ENCODE results near the gene TRERF1.

TRERF1 gene

DNA sequence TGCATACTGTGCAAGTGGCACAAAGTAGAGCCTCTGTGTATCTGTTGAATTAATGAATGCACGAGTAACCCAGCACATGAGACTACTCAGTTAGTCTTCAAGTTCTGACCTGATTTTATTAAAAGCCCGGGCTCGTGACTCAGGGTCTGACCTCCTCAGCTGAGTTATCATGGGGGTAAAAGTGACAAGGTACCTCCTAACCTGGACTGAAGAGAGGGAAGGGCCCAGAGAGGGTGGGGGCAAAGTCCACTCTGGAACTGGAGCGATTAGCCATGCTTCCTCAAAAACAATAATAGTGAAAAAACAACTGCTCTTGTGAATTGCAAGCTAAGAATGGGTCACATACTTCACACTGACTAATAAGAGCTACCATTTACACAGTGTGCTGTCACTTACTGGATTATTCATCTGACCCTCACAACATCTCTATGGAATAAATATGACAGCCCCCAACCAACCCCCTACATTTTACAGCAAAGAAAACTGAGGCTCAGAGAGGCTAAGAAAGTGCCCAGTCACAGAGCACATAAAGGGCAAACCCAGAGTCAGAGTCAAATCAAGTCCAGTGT, 26.7 kb downstream of the TRERF1 start:
- no peak for DNase-seq (ENCODE audit: low spot score)

DNA sequence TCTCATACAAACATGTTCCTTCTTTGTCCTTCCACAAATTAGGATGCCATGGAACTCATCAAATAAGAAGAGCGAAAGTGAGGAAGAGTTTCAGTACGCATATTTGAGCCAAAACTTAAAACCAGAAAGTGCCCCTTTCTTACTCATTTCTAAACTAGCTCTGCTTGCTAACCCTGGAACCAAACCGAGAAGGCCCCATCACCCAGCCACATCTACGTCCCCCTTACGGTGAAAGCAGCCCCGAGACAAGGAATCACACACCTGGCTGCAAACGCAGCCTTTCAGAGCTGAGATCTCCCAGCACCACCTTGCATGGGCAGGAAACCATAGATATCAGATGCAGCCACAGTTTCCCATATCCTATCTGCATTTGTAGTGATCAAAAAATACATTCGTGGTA, 28.5 kb downstream of the TRERF1 start:
- no peak for DNase-seq (ENCODE audit: low spot score)

DNA sequence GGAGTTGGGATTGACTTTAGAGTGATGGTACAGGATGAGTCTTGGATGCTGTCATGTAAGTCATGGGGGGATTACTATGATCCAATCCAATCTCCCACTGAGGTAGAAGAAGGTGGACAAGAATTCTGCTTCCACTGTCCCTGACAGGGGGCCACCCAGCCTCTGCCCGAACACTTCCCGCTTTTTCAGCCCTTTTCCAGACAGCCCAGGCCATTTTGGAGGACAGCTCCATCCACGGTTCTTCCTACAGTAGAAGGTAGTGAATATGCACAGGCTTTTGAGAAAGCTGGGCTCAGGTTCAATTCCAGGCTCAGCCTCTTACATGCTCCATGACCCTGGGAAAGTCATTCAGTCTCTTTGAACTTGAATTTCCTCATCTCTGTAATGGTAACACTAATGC, 31.0 kb downstream of the TRERF1 start:
- no peak for DNase-seq (ENCODE audit: low spot score)

DNA sequence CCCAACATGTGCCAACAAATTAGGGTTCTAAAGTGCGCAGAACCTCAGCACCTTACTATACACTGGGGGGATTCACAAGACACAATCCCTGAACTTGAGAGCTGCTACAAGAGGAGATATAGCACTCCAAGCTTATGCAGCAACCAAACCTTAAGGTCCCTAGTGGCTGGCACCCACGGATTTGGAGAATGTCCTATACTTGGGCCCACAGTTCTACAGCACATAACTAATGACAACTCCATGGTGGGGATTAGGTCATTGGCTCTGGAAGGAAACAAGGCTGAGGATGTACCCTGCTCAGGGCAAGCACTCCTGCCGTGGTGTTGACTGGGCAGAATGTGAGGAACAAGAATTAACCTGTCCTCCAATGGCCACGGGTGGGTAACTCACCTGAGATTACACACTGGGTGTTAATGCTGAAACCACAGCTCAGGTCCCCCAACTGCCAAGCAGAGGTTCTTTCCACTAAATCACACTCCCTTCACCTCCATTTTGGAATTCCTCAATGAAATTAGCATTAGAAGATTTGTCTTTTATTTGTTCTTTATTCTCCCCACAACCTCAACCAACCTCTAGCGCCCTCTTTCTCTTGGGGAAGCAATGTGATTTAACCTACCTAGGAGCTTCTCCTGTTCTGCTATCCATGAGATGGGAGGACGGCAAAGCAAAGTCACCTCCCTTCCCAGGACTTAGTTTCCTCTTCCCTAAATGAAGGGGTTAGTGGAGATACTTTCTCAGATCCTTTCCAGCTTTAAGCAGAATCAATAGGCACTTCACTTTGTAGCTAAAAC, 32.0 kb downstream of the TRERF1 start:
- no peak for DNase-seq (ENCODE audit: low spot score)

DNA sequence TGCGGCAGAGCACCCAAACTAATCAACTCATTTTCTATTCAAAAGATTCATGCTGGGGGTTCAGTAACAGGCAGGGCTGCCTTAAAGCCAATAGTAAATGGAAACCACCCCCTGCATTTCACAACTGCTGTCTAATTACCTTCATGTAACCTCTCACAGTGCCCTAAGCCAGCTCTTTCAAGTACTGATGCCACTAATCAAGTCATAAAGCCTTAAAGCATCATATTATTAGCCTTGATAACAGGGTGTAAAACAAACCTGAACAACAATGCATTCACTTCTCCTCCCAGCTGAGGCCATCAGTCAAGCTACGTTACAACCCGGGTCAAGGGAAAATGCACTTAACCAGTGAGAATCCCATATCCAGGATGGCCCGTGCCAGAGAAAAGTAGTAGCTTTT, 33.0 kb downstream of the TRERF1 start:
- no peak for DNase-seq (ENCODE audit: low spot score)

DNA sequence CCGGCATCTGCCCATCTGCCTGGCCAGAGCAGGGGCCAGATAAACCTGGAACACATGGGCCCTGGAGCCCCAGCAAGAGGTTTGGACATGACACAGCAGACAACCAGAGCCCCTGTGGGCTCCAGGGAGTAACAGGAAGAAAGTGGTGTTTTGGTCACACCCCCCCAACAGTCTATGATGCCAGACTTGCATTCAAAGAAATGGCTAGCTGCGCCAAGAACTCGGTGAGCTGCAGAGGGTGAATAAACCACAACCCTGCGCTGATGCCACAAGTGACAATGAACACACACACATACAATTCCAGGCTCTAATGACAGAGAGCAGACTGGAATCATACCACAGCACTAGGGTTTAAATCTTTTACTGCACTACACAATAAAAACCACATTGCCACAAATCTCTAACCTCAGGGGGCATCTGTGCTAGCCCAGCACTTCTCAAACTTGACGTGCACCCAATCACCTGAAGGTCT, 34.0 kb downstream of the TRERF1 start:
- no peak for DNase-seq (ENCODE audit: low spot score)

DNA sequence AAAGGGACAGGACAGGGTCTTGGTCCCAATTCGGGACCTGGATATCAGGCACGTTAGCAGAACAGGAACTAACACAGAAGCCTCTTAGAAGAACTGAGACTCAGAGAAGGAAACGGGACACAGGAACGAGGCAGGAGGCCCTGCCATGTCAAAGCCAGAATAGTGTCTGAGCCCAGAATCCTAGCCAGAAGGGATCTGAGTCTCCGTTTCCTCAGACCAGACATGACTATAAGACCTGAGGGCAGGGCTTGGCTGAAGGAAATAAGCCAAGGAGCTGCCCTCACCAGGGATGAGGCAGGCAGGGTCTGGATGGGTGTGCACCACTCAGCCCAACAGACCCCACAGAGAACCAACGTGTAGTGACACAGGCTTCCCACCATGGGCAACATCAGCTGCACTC, 40.3 kb downstream of the TRERF1 start:
- DNase-seq (ENCODE audit: low spot score), result no peak

DNA sequence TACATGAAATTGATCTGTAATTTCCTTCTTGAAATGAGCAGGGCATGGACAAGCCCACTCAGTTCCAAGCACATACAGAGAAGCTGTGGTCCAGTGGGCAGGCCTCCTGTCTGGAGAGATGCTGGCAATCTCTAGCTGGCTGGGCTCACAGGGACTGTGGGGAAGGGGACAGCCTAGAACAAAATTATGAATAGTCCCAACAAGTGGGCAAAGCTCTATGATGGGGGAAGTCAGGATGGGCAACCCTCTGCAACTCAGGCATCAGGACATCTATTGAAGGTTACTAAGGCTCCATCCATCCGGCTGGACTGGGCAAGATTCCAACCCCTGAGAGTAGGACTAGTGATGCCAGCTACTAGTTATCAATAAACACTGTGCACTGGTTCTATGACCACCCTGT, 40.9 kb downstream of the TRERF1 start:
- no peak for DNase-seq (ENCODE audit: low spot score)

DNA sequence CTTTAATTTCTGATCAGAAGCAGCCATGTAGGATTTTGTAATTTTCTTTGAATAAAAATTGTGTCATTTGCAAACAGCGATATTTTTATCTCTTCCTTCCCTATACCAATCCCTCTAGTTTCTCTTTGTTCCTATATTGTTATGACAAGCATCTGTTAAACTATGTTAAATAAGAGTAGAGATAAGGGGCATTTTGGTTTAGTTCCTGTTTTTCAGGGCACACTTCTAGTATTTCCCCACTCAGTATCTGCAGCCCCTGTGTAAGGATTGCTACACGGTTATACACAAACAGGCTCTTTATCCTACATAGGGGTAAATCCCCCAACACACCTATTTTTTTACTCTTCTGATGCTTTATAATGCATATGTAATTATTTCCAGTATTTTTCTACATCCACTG, 42.1 kb downstream of the TRERF1 start:
- no peak for DNase-seq (ENCODE audit: low spot score)

DNA sequence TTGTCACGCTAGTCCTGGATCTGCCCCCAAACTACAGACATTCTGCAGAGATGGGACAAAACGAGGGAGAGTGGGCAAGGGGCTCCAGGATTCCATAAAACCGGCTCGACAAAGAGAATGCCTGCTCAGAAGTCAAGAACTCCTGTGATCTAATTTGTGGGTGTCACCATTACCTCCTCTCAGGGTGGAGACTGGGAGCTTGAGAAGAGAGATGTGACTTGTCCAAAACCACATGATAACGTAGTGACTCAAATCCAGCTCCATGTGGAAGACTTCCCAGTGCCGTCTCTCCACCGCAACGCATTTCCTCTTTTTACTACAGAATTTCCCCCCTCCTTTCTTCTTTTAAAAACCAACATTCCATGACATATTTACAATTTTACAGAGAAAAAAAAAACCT, 44.3 kb downstream of the TRERF1 start:
- DNase-seq (ENCODE audit: low spot score), result peak; percentile 12

DNA sequence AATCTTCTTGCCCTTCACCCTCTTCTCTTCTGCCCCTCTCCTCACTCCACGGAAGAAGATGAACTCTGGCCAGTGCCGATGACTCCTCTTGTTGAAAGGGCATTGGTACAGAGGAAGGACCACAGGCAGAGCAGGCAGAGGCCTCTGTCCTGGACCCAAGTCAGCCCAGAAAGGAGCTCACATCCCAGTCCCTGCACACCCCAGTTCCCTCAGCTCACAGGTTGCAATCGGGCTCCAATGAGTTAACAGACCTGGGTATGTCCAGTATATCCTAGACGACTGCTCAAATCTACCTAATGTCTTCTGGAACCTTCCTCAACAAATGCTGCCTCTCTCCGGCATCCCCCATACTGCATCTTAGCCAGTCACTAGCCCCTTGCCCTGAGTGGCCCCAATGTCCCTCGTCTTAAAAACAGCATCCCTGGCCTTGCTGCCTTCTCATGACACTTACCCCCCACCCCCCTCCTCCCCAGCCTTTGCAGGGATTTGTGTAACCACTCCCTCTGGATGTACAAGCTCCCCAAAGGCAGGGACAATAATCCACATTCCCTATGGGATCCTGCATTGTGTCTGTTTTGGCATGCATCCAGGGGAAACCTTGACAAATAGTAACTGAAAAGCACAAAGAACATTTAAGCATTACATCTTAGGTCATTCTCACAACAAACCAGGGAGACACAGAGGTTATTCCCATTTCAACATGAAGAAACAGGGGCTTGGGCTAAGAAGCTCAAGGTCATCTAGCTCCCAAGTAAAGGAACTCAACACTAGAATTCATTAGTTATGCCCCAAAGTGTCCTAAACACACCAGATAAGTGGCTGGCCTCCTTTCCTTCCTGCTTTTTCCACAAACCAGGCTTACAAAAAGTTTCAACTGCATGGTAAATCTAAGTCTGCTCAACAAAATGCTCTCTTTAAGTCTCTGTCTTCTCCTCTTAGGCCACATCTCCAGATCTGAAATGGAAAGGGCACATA, 45.1 kb downstream of the TRERF1 start:
- no peak for DNase-seq (ENCODE audit: low spot score)

DNA sequence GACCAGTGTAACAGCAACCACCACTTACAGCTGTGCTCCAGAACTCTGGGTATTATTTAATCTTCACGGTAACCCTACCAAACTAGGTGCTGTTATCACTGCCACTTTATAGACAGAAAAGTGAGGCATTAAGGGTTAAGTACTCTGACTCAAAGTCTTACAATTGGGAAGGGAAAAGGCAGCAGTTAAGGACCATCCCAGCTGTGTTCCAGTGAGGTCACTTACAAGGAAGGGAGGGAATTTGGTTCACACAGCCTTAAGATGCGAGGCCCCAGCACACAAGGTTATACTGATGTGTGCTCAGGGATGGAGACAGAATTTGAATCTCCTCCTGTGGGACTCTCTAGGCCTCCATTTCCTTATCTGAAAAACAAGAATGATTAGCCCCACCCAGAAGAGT, 46.7 kb downstream of the TRERF1 start:
- peak; percentile 5 for DNase-seq (ENCODE audit: low spot score)

DNA sequence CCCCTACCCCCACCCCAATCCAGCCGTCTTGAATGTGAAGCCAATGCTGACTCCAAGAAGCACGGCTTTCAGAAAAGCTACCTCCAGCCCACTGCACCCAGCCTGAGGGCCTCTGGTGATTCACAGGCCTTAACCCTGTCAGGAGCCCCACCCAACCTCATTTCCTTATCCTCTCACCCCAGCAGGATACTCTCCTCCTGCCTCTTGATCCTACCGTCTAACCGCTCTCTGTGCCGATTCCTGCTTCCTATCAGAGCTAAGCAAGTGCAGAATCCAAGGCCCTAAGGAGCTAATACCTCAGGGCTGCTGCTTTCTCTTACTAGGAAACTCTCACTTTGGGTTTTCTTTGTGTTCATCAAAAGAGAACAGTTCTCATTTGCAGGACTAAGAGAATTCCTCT, 47.2 kb downstream of the TRERF1 start:
- no peak for DNase-seq (ENCODE audit: low spot score)

DNA sequence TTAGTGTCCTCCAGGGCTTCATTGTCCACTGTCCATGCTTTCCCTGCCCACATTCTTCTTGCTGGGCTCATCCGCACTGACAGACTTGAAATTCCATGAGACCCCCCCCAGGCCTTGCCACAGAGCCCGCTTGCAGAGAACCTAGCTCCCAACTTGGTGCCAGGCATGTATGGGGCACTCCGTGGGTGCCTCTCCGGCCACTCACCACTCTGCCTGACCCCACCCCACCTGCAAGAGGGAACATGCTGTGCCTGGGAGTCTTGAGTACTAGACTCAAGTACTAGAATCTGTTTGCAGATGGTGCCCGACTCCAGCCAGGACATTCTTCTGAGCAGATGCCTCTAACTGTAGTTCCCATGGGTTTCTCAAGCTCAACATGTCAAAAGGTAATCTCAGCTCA, 47.9 kb downstream of the TRERF1 start:
- no peak for DNase-seq (ENCODE audit: low spot score)

DNA sequence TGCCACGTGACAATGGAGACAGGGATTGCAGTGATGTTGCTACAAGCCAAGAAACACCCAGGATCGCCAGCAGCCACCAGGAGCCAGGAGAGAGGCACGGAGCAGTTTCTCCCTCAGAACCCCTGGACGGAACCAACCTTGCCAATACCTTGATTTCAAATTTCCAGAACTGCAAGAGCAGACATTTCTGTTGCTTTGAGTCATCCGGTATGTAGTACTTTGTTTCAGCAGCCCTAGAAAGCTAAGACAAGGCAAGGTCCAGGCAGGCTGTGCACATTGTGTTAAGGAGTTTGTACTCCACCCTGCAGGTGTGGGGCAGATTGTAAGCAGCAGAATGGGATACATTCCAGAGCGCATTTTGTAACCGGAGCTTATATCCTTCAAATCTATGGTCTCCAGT, 48.3 kb downstream of the TRERF1 start:
- DNase-seq (ENCODE audit: low spot score), result no peak

DNA sequence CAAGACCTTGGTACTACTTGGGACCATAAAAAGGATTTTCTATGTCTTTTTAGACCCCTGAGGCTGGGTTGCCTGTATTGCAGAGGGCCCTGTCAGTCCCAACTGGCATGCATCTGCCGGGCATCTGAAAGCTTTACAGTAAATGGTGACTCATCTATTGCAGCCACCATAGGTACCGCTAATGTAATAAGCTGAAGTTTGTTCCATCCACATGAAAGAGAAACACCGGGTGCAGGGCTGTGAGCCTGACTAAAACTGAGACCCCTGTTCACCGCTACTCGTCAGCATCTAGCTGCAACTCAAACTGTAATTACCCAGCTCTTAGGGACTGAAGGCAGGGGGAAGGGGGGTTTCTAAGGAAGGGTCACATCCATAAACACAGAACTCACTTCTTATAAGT, 49.5 kb downstream of the TRERF1 start:
- DNase-seq (ENCODE audit: low spot score), result no peak

DNA sequence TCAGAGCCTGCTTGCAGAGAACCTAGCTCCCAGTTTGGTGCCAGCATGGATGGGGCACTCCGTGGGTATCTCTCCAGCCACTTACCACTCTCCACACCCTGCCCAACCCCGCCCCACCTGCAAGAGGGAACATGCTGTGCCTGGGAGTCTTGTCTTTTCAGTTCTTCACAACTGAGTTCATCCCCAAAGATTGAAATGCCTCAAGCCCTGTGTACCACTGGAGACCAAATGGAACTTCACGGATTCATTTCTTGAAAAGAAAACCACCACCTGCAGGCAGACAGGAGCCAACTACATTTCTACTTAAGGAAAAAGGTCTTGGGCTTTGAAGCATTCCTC, 50.1 kb downstream of the TRERF1 start:
- DNase-seq (ENCODE audit: low spot score), result no peak

DNA sequence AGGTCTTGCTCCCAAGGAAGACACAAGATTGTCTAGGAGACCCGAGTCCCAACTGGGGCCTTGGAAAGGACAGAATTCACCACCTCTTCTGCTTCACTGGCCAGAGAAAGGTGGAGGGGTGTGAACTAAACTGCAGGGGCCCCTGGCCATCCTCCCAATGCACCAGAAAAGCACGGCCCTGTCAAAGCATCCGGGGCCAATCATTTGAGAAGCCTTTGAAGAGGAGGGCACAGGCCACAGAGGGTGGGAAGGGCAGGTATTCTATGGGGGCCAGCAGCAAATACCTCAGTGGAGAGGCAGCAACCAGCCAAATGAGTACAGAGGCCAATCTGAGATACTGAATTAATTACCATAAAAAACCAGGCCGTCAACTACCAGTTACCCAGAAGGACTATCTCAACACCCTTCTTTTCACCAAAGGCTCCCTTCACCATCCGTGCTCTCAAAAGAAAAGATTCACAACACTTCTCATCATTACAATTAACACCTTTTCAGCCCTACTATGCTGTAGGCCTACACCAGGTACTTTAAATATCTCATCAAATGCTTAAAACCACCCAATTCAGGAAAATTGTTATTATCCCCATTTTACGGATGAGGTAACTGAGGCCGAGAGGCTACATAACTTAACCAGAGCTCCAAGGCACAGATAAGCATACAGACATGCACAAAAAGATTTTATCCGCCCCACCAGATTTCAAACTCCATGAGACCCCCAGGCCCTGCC, 50.7 kb downstream of the TRERF1 start:
- no peak for DNase-seq (ENCODE audit: low spot score)

DNA sequence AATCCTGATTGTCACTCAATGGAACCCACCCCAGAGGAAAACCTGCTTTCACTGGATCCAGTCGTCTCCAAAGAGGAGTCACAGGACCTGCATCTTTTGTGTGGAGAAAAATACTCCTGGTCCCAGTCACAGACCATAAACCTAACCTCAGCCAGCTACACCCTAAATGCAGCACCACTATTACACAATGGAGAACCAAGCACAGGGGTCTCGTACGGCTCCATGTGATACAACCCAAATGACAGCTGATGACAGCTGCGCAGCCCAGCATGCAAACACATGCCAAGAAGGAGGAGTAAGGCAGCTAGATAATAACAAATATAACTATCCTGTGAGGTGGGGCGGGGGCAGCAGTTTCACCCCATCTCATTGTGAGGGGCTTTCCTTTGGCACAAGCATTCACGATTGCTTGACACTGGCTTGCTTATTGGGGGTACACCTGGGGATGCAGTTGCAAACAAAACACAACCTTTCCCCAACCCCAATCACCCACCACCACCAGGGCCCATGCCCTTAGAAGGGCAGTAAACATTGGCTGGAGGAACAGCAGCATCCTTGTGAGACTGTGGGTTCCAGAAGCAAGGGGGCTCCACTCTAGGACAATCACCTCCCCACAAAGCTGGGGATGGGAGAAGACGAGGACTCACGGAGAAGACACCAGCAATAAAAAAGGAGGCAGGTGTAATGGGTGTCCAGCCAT, 51.5 kb downstream of the TRERF1 start:
- DNase-seq (ENCODE audit: low spot score), result no peak

DNA sequence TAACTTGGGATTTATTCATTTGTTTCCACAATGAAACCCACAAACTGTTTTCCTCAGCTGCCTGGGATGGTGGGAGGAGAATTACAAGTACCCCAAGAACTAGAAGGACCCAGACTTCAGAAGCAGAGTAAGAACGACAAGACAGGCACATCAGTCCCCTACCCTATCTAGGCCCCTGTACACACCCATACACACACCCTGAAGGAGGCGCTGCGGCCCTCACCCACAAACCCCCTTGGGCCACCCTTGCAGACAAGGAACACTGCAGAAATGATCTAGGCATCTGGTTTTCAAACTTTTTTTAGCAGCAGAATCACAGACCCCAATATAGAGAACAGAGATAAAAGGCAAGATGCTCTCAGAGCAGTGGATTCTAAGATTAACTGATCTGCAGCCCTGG, 55.0 kb downstream of the TRERF1 start:
- no peak for DNase-seq (ENCODE audit: low spot score)

DNA sequence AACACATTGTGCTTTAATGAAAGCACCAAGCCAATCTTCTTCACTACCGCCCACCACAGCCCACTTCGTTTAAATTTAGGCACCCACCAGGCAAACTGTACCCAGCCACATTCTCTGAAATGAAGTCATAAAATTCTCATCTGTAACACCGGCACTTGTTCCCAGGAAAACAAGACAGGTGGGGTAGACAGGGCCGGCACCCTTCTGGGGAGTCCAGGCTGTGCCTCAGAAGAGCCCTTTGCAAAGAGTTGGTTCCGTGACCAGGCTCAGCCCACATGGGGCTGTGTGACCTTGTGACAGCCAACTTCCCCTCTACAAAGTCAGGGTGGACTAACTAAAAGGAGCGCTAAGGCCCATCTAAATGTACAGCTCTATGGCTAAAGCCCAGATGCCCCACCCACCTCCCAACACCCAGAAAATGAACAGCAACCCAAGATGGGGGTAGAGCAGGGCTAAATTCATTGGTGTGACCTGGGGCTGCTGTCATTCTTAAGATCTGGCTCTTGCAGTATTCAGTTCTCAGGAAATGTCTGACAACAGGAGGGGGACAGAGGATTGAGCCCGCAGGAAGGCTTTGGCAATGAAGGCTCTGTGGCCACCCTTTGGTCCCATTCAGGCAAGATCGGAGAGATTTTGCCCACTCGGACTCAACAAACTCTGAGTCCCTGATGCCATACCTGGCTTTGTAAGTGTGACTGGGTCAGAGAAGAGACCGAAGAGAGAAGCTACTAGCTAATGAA, 56.7 kb downstream of the TRERF1 start:
- DNase-seq (ENCODE audit: low spot score), result no peak
